ENCODE data around the gene PPP1R14B.
A peak's percentile ranks its signal among the peaks of the same experiment; 100 is the strongest.

Gene PPP1R14B

GRCh38 chr11:64246871-64247728 is at the start of gene PPP1R14B:
Gene PPP1R14B (minus strand): TSS chr11:64246943. CDS start chr11:64246673, 270 bp downstream.
- peak; percentile 78 to 82 for DNase-seq

GRCh38 chr11:64296236-64296635 is 49.5 kb upstream of the PPP1R14B start:
- DNase-seq, result no peak

GRCh38 chr11:64295760-64296159 is 49.0 kb upstream of the PPP1R14B start:
- no peak for DNase-seq

DNA sequence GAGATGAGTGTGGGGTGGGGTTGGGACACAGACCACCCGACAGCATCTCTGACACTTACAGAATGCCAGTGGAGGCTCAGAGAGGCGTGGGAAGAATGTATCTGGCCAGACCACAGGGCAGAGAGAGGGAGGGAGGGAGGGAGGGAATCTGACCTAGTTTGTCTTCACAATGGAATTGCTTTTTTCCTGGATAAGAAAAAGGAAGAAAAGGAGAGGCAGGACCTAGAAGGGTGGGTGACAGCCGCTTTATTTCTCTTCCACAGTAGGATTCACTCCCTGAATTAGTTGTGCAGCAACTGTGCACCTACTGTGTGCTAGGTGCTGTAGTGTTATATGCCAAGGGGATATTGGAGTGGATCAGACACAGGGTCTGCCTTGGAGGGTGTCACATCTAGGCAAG is 48.0 kb upstream of the PPP1R14B start:
- no peak for DNase-seq

DNA sequence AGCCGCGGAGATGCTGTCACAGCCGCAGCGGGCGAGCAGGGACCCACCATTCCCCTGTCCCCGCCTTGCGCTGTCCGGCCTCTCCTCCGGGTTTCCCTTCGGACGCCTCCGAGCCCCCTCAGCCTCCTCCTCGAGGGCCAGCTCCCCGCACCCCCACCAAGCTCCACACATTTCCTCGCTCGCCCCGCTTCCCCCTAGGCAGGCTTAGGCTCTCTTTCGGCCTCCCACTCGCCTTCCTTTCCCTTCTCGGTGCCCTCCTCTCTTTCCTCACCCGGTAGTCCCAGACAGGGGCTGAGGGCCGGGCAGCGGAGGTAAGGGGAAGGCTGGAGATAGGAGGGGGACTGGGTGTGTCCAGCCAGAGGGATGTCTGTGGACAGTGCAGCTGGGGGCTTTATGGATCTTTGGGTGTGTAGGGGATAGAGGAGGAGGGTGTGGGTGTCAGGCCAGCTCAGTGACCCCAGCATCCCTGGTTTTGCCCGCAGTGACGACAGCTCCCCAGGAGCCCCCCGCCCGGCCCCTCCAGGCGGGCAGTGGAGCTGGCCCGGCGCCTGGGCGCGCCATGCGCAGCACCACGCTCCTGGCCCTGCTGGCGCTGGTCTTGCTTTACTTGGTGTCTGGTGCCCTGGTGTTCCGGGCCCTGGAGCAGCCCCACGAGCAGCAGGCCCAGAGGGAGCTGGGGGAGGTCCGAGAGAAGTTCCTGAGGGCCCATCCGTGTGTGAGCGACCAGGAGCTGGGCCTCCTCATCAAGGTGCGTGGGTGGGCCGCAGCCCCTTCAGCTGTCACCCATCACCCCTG is 45.9 kb upstream of the PPP1R14B start:
- DNase-seq, result no peak

DNA sequence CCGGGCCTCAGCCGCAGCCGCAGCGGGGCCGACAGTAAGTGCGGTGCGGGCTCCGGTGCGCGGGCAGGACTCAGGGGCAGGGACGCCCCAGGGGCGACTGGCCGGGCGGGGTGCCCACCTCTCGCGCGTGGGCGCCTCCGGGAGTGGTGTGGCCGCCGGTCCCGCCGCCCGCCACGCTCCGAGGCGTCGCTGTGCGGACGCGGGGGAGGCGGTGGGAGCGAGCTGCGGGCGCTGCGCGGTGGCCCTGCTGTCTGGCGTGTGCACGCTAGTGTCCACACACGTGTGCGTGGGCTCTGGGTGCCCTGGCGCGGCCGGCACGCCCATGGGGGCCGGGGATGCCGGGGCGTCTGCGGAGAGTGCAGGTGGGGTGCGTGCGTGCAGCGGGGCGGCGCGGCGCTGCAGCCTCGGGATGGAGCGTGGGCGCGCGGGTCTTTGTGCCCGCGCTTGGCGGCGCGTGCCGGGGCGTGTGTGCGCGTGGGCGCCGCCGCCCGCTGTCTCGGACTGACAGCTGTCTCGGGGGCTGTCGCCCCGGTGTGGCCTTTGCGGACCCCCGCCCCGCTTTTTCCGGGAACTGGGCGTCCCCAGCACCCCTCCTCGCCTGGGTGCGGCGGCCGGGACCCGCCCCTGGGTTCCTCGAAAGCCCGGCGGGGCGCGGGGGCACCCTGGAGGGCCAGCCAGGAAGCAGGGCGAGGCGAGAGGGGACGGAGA is 45.2 kb upstream of the PPP1R14B start:
- no peak for DNase-seq

- DNase-seq, result no peak
Measured at GRCh38 chr11:64291262-64291751, 44.6 kb upstream of the PPP1R14B start, which contains the start of gene KCNK4. Gene KCNK4 (plus strand): TSS chr11:64291302. CDS start chr11:64293019, 1,717 bp downstream.

DNA sequence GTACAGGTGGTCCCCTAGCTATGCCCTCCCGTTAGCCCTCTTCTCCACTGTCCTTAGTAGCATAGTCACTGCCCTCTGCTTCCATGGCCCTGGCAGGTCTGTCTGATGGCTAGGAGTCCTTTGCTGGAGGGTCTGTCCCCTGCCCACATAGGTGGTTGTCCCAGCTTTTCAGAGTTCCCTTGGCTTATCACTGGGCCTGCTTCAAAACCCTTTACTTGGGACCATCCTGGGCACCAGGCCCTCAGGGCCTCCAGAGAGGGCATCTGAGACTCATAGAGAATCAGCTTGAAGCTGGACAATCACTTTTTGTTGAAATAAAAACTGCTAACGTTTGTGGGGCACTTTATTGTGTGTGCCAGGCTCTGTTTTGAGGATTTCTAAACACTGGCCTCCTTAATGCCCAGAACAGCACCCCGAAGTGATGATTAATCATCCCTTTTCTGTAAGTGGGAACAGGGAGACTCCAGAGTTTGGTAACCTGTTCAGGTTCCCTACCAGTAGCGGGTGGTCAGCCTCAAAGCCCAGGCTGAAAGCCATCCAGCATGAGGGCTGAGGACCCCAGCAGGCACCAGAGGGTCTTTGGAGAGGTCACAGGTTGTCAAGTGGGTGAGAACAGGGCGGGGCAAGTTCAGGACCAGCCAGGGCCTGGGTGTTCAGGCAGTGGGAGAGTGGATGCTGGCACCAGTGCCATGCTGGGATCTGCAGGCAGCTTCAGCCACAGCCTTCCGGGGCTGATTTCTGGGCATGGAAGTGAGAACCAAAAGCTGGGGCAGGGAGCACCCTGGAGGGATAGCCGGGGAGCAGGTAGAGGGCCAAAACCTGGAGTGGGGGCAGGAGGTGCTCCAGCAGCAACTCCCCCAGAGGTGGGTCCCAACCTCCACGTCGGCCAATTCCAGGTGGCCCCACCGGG is 43.9 kb upstream of the PPP1R14B start:
- DNase-seq, result no peak

GRCh38 chr11:64289002-64289564 is 42.3 kb upstream of the PPP1R14B start:
- DNase-seq, result no peak

DNA sequence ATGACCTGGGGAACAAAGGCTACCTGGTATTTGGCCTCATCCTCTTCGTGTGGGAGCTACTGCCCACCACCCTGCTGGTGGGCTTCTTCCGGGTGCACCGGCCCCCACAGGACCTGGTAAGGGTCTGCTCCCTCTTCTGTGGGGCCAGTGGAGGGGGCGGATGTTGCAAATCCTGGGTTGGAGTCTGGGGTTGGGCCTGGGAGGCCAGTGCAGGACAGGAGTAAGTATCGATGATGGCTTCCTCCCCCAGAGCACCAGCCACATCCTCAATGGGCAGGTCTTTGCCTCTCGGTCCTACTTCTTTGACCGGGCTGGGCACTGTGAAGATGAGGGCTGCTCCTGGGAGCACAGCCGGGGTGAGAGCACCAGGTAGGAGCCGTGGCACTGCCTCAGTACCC is 41.6 kb upstream of the PPP1R14B start:
- no peak for DNase-seq

- no peak for DNase-seq
Measured at GRCh38 chr11:64287676-64288352, 41.1 kb upstream of the PPP1R14B start.

- no peak for DNase-seq
Measured at GRCh38 chr11:64286801-64287159, 40.0 kb upstream of the PPP1R14B start.

GRCh38 chr11:64285885-64286800 is 39.4 kb upstream of the PPP1R14B start:
- no peak for DNase-seq

- DNase-seq, result peak; percentile 89 to 93
Measured at GRCh38 chr11:64284962-64285884, 38.5 kb upstream of the PPP1R14B start, which contains the start of gene GPR137. Gene GPR137 (plus strand): TSS chr11:64285848. CDS start chr11:64286525, 677 bp downstream.

DNA sequence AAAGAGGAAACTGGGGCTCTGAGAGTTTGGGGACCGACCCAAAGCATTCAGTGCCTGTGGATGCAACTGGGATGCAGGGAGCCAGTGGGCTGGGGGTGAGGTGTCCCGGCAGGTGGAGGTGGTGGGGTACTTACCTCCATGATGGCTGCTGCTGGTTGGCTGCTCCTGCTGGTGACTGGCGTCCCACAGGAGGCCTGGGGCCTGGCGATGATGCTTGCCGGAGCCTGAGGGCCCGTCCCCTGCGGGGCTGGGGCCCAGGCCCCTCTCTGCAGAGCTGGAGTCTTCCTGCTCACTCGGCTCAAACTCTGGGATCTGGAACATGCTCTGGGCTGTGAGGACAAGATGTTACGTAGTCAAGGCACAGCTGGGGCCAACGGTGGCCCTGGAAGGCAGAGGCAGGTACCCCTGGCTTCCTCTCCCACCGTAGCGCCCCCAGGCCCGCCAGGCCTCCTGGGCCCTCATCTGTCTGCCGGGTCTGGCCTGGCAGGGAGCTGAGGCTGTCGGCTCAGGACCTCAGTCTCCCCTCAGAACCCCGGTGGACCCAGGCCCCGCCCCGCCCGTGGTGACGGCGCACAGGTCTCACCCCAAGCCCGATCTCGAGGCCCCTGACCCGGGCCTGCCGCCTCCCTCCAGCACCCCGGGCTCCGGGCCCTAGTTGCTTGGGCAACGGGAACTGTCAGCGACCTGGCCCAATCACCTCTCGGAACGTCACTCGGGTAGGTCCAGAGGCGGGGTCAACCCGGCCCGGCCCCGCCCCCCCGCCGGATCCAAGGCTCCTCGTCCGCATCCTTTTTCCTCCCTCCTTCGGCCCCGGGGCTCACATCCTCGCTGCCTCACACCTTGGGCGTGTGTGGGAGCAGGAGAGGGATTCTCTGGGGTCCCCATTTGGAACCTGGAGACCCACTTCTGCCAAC is 37.6 kb upstream of the PPP1R14B start, which contains the start of gene BAD:
Gene BAD (minus strand): TSS at position 618 of the 914 bp plus-strand sequence. CDS start 297 bp downstream, at position 321.
- DNase-seq, result peak; percentile 94 to 95

DNA sequence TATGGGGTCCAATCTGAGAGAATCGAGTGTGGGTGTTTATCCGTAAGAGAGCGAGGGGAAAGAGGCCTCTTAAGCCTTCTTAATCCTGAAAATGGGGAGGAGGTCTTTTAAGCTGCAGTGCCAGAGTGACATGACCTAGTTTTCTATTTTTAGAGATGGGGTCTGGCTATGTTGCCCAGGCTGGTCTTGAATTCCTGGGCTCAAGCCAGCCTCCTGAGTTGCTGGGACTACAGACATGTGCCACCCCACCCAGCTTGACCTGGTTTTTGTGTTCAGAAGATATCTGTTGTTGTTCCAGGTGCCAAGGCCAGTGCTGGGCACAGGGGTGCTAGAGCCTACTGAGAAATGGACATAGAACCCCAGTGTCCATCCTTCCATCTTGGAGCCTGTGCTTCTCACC is 36.3 kb upstream of the PPP1R14B start:
- no peak for DNase-seq

Measured in CD4-positive, alpha-beta T cell treated with Interferon alpha-2 for 1 hour (primary cell).